H1 (cell line): ENCODE data around the gene DHH. TPM values are rescaled to one million over a fixed set of nuclear protein-coding genes. Genes with fewer than 3 reads are reported as not detected.

Source experiments
- ATF3 ChIP-seq: IDR thresholded peaks from 2 replicates; pipeline ENCODE4 v1.6.1; 2011; ENCODE audit warnings: low read depth, mild to moderate bottlenecking, low read length; ENCODE audit not compliant: insufficient read depth
- NRF1 ChIP-seq: IDR thresholded peaks from 2 replicates; pipeline ENCODE4 v1.6.1; 2011; ENCODE audit warnings: mild to moderate bottlenecking, low read depth, low read length, improper control_type of control experiment
- TAF1 ChIP-seq: IDR thresholded peaks from 2 replicates; pipeline ENCODE4 v1.6.1; 2011; ENCODE audit warnings: mild to moderate bottlenecking, low read depth, low read length
- polyA plus RNA-seq, 7 experiments: library from polyadenylated mRNA; depleted of rRNA in 3 of 7; stranded (reverse) in 5 of 7; unstranded in 2 of 7; fragments of >200 nt in 5 of 7; fragments of 200-250 nt in 2 of 7; gene quantifications; 1 replicate in 5 of 7; 2 replicates in 1 of 7; 4 replicates in 1 of 7; pipeline versions ENCODE4 v1.2.1 to v1.2.3, GENCODE V29; 2011 to 2013; ENCODE audit warnings: missing spikeins in 2 of 7, mixed read lengths in 2 of 7
- small RNA-seq: library from polyadenylated mRNA; stranded (forward); fragments of <200 nt; extraction: miRNeasy Mini kit (QIAGEN cat#:217004); gene quantifications from one replicate; pipeline ENCODE3, GENCODE V24; 2013; ENCODE audit not compliant: insufficient read depth
- total RNA-seq: library from RNA; stranded (reverse); fragmentation: NEBNext Ultra II Directional; extraction: Animal tissue kit (Norgen Biotek cat#: 25700); gene quantifications from 2 replicates; pipeline ENCODE4 v1.2.1, GENCODE V29; 2021

The DHH gene
- total and polyA plus RNA-seq, 2 of the 8 experiments (the other 6 are each of a cell fraction or from before 2014, with no cell fraction given) = 0.03 to 0.11 TPM

- no peak for TF ChIP-seq ATF3
- no peak for TF ChIP-seq NRF1
- TF ChIP-seq TAF1 = no peak
Measured at GRCh38 chr12:49037111-49037946, 57.3 kb downstream of the DHH start (continued).

Small RNAs within 50 kb of the gene (small RNA-seq; reads per million reads assigned to genes)
- gene RF00019 = not detected

Other genes with a start within 250 kb of the DHH start
- 98.1 and 107 TPM in 2 replicates for gene DDX23, start 242.6 kb downstream of the DHH start, total RNA-seq
- gene DDX23, start 242.6 kb downstream of the DHH start, polyA plus RNA-seq (2011; rRNA removed) = 43.4 and 43.5 TPM in 2 replicates
- gene RND1, start 228.9 kb downstream of the DHH start, total RNA-seq = 15.8 and 16.2 TPM in 2 replicates
- 17.1 and 17.8 TPM in 2 replicates for gene RND1, start 228.9 kb downstream of the DHH start, polyA plus RNA-seq (2011; rRNA removed)
- gene FKBP11, start 169.3 kb downstream of the DHH start, total RNA-seq = 65.1 and 75.6 TPM in 2 replicates
- gene FKBP11, start 169.3 kb downstream of the DHH start, polyA plus RNA-seq (2011; rRNA removed) = 45.7 and 53.9 TPM in 2 replicates
- 250 and 251 TPM in 2 replicates for gene ARF3, start 137.3 kb downstream of the DHH start, total RNA-seq
- 231 and 262 TPM in 2 replicates for gene ARF3, start 137.3 kb downstream of the DHH start, polyA plus RNA-seq (2011; rRNA removed)
- 0.25 and 0.26 TPM in 2 replicates for gene WNT10B, start 123.1 kb downstream of the DHH start, total RNA-seq
- gene WNT10B, start 123.1 kb downstream of the DHH start, polyA plus RNA-seq (2011; rRNA removed) = 1.8 and 1.9 TPM in 2 replicates
- not detected in 2 replicates for gene WNT1, start 116.5 kb downstream of the DHH start, total RNA-seq
- not detected in 2 replicates for gene WNT1, start 116.5 kb downstream of the DHH start, polyA plus RNA-seq (2011; rRNA removed)
- 0.21 and 0.30 TPM in 2 replicates for gene DDN, start 95.4 kb downstream of the DHH start, total RNA-seq
- 0.14 and 0.20 TPM in 2 replicates for gene DDN, start 95.4 kb downstream of the DHH start, polyA plus RNA-seq (2011; rRNA removed)
- 36.3 and 38.6 TPM in 2 replicates for gene PRKAG1, start 76.0 kb downstream of the DHH start, total RNA-seq
- gene PRKAG1, start 76.0 kb downstream of the DHH start, polyA plus RNA-seq (2011; rRNA removed) = 32.3 and 57.5 TPM in 2 replicates
- gene KMT2D, start 34.0 kb downstream of the DHH start, total RNA-seq = 86.3 and 92.3 TPM in 2 replicates
- 9.1 and 15.7 TPM in 2 replicates for gene KMT2D, start 34.0 kb downstream of the DHH start, polyA plus RNA-seq (2011; rRNA removed)
- gene RHEBL1, start 24.8 kb downstream of the DHH start, total RNA-seq = 7.0 and 7.5 TPM in 2 replicates
- gene RHEBL1, start 24.8 kb downstream of the DHH start, polyA plus RNA-seq (2011; rRNA removed) = 8.1 and 9.4 TPM in 2 replicates
- gene LMBR1L, start 16.0 kb upstream of the DHH start, total RNA-seq = 47.7 and 49.6 TPM in 2 replicates
- gene LMBR1L, start 16.0 kb upstream of the DHH start, polyA plus RNA-seq (2011; rRNA removed) = 36.6 and 54.6 TPM in 2 replicates
- 2,092 and 2,144 TPM in 2 replicates for gene TUBA1B, start 36.6 kb upstream of the DHH start, total RNA-seq
- gene TUBA1B, start 36.6 kb upstream of the DHH start, polyA plus RNA-seq (2011; rRNA removed) = 5,662 and 6,837 TPM in 2 replicates
- 283 and 290 TPM in 2 replicates for gene TUBA1A, start 94.3 kb upstream of the DHH start, total RNA-seq
- gene TUBA1A, start 94.3 kb upstream of the DHH start, polyA plus RNA-seq (2011; rRNA removed) = 789 and 1,018 TPM in 2 replicates
- gene TUBA1C, start 170.3 kb upstream of the DHH start, total RNA-seq = 504 and 533 TPM in 2 replicates
- 2,291 and 3,101 TPM in 2 replicates for gene TUBA1C, start 170.3 kb upstream of the DHH start, polyA plus RNA-seq (2011; rRNA removed)
- 0.96 and 1.4 TPM in 2 replicates for gene PRPH, start 200.3 kb upstream of the DHH start, total RNA-seq
- 0.79 and 1.1 TPM in 2 replicates for gene PRPH, start 200.3 kb upstream of the DHH start, polyA plus RNA-seq (2011; rRNA removed)
- gene TROAP, start 228.5 kb upstream of the DHH start, total RNA-seq = 52.0 and 54.0 TPM in 2 replicates
- 36.7 and 54.7 TPM in 2 replicates for gene TROAP, start 228.5 kb upstream of the DHH start, polyA plus RNA-seq (2011; rRNA removed)
- 0.28 and 0.59 TPM in 2 replicates for gene C1QL4, start 242.4 kb upstream of the DHH start, total RNA-seq
- 0.63 and 0.77 TPM in 2 replicates for gene C1QL4, start 242.4 kb upstream of the DHH start, polyA plus RNA-seq (2011; rRNA removed)